ENCODE data around the gene SUPT6H.

The SUPT6H gene

DNA sequence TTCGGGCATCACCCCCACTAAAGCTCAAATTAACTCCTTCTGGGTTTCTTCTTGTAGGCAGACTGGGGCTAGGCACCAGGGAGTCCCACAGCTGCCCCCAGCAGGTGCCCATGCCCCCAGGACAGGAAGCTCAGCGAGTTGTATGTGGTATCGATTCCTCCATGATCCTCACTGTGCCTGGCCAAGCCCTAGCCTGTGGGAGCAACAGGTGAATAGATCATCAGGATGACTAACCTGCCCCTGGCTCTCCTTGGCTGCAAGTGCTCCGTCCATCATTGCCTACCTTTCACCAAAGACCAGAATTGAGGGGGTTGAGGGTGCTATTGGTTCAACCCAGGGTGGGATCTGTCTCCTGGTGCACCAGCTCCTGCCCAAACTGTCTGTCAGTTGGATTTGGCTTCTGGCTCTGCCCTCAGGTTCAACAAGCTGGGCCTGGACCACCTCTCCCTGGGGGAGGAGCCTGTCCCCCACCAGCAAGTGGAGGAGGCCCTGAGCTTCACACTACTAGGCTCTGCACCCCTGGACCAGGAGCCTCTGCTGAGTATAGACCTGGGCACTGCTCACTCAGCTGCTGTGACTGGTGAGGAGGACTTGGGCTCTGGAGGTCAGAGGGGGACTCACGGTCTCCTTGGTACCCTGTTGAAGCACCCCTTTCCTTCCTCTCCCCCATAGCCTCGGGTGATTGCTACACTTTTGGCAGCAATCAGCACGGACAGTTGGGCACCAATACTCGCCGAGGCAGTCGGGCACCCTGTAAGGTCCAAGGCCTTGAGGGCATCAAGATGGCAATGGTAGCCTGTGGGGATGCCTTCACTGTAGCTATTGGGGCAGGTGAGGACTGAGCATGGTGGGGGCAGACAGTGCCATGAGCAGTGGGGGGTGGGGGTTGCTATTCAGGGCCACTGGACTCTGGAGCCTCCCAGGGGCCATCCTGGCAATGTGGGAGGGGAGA lies 78.7 kb downstream of the SUPT6H start:
- DNase-seq (ENCODE audit: low read depth) = no peak
- H3K4me3 ChIP-seq (ENCODE audit: low read depth, low read length) = no peak overlapping the region
- TF ChIP-seq, protein P1, sequence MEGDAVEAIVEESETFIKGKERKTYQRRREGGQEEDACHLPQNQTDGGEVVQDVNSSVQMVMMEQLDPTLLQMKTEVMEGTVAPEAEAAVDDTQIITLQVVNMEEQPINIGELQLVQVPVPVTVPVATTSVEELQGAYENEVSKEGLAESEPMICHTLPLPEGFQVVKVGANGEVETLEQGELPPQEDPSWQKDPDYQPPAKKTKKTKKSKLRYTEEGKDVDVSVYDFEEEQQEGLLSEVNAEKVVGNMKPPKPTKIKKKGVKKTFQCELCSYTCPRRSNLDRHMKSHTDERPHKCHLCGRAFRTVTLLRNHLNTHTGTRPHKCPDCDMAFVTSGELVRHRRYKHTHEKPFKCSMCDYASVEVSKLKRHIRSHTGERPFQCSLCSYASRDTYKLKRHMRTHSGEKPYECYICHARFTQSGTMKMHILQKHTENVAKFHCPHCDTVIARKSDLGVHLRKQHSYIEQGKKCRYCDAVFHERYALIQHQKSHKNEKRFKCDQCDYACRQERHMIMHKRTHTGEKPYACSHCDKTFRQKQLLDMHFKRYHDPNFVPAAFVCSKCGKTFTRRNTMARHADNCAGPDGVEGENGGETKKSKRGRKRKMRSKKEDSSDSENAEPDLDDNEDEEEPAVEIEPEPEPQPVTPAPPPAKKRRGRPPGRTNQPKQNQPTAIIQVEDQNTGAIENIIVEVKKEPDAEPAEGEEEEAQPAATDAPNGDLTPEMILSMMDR (IDR thresholded peaks at IDR 0.05; ENCODE audit: low read depth, low read length, missing control alignments) = no peak

DNA sequence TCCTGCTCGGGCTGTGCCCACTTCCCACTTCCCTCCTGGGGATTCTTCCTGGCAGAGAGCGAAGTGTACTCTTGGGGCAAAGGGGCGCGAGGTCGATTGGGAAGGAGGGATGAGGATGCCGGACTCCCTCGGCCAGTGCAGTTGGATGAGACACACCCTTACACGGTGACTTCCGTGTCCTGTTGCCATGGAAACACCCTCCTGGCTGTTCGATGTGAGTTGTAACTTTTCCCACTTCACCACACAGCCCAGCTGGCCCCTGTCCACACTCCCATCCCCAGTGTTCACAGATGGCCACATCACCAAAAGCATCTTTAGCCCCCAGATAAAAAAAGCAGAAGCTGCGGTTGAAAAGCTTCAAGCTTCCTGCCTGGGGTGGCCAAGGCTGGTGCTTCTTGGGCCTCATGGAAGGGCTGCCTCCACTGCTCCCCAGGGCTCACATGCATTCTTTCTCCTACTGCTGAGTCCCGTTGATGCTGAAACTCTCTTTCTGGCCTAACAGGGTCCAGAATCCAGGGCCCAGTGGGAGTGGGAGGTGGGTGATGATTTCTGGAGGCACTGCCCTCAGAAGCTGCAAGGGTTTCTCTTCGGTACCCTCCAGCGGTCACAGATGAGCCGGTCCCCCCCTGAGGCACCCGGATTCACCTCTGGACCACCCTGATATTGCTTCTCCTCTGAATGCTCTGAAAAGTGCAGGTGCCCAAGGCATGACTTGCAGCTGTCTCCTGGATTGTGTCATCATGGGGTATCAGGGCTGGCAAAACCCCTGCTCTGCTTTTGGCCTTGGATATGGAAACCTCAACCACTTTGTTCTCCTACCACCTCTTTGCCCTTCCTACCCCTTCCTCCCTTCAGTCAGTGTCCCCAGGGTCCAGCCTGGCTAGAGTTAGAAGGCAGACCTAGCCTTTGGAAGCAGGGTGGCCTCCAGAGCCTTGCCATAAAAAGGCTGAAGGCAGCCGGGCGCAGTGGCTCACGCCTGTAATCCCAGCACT lies 79.6 kb downstream of the SUPT6H start:
- peak overlapping the region; percentile 1 for H3K4me3 ChIP-seq (ENCODE audit: low read depth, low read length)
- TF ChIP-seq, protein P1 (IDR thresholded peaks at IDR 0.05; ENCODE audit: low read depth, low read length, missing control alignments) = no peak
- DNase-seq (ENCODE audit: low read depth) = peak; percentile 64

DNA sequence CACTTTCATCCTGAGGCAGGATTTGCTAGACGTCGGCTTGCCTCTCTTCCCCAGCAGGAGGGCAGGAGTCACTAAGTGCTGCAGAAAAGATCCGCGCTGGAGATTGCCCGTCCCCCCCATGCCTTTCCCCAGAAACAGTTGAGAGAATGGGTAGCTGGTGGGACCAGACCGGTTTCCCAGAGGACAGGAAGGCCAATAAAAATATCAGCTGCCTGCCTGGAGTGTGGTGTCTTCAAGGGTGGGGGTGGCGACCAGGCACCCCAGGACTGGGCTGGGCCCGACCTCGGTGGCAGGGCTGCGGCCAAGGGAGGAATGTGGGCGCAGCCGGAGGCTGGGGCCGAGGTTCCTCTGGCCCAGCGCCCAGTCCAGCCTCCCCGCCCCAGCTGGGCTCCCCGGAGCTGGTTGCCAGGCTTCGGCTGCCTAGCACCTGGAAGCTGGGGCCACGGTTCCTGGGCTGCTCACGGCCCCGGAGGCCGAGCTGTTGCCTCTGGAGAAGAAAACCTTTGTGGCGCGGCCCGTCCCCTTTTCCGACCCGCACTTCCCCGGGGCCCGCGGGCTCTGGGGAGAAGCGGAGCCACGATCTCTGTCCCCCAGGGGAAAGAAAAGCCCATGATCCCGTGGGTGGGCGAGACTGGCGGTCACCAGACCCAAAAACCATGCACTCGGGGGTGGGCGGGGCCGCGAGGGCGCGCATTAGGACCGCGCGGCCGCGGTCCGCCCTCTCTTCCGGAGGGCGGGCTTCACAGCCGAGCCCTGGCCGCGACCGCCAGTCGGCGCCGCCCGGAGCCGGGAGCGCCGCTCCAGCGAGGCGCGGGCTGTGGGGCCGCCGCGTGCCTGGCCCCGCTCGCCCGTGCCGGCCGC lies 81.5 kb downstream of the SUPT6H start, which contains the start of gene TRAF4:
TRAF4 (plus strand) TSS at position 769 of the 861 bp plus-strand sequence. CDS start 102 bp downstream, outside the sequence.
- peak within 1 kb of the TSS; percentile 89 for H3K4me3 ChIP-seq (ENCODE audit: low read depth, low read length)
- TF ChIP-seq, protein P1 (IDR thresholded peaks at IDR 0.05; ENCODE audit: low read depth, low read length, missing control alignments) = peak; percentile 5
- no peak for DNase-seq (ENCODE audit: low read depth)

DNA sequence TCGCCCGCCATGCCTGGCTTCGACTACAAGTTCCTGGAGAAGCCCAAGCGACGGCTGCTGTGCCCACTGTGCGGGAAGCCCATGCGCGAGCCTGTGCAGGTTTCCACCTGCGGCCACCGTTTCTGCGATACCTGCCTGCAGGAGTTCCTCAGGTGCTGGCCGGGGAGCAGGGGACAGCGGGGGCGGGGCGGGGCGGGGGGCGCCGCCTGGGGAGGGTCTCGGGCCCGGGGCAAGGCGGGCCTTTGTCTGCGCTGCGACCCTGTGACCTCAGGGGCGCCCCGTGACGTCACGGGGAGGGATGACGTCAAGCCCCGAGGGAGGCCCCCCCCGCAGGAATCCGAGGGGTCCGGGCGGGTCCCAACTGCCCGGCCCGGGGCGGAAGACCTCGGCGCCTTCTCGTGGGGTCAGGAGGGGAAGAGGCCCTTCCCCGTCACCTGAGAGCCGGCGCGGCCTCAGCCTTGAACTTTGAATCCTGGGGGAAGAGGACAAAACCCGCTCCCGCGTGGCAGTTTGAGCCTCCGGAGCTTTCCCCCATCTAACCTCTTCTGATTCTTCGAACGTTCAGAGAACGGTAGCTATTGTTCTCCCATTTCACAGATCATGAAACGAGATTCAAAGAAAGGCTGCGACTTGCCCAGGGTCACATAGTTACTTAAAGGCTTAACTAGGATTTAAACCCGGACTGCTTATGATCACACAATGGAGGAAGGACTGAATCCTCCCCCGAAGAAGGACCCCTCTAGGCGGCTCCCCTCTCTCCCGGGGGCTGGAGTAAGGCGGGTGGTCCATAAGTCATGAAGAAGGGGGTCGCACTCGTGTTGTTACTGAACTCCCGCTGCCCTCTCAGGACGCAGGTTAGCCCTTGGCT lies 82.3 kb downstream of the SUPT6H start:
- DNase-seq (ENCODE audit: low read depth) = no peak
- TF ChIP-seq, protein P1 (IDR thresholded peaks at IDR 0.05; ENCODE audit: low read depth, low read length, missing control alignments) = no peak

DNA sequence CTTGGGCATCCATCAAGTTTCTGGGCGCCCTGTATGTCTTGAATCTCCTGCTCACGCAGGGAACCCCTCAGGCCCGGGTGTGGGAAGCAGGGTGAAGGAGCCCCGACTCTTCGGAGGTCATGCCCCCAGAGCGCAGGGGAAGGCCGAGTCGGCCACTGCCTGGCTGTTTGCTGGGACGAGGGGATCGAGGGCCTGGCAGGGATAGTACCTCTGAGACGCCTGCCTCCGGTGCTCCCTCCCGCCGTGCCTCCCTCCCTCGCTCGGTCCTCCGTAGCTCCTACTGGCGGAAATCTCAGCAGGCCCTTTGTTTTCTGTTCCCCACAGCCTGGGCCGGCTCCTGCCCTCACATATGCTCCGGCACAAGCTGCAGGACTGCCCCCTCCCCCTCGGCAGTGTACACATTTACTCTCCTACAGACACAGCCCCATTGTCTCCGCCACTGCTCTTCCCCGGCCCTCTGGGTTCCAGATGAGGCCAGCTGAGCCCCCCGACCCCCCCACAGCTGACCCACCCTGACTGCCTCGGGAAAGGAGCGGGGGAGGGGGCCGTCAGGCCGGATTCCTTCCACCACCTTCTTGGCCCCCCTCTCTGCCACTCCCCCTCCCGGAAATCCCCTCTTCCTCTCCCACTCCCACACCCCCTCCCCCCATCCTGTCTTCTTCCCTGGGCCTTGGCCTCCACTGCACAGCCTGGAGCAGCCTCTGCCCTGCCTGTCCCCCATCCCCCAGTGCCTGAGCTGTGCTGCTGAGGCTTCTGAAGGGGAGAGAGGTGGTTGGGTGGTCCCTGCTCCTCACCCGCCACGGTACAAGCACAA lies 83.2 kb downstream of the SUPT6H start:
- no peak for DNase-seq (ENCODE audit: low read depth)

More for the DNA sequence above, 82.3 kb downstream of the SUPT6H start:
- H3K4me3 ChIP-seq (ENCODE audit: low read depth, low read length) = peak overlapping the region; percentile 89

More for the DNA sequence above, 83.2 kb downstream of the SUPT6H start:
- TF ChIP-seq, protein P1 (IDR thresholded peaks at IDR 0.05; ENCODE audit: low read depth, low read length, missing control alignments) = no peak
- H3K4me3 ChIP-seq (ENCODE audit: low read depth, low read length) = peak overlapping the region; percentile 89
